Activated CD8-positive, alpha-beta T cell treated with anti-CD3 and anti-CD28 coated beads, Interleukin-2, amount 10 ng/mL, durations not matched to agents 7 days and 5 days (primary cell): ENCODE results near the gene PYHIN1. TPM values are rescaled to one million over a fixed set of nuclear protein-coding genes. Genes with fewer than 3 reads are reported as not detected.

ENCODE experiments used
- ATAC-seq: fragments of 150-1000 bp; cut with Tn5 transposase; one replicate; pipeline ENCODE4 v1.10.0; 2021; ENCODE audit warnings: moderate library complexity
- CTCF ChIA-PET: fragments of 350-600 bp; sonication (Branson Sonifier 250); formaldehyde crosslinking; loops from one replicate; lab custom pipeline; 2021; ENCODE audit warnings: antibody characterized with exemption; lab: Charles Lee
- POLR2A ChIA-PET: fragments of 350-600 bp; sonication (Branson Sonifier 250); formaldehyde crosslinking; loops from one replicate; lab custom pipeline; 2021; ENCODE audit warnings: antibody characterized with exemption; lab: Charles Lee
- DNase-seq: peaks from one replicate; pipeline ENCODE4 v3.0.0-alpha.2; 2020
- H3K27ac Mint-ChIP-seq: one replicate; pipeline ENCODE4 v1.8.0; 2021; ENCODE audit warnings: mild to moderate bottlenecking, mixed read lengths
- H3K27me3 Mint-ChIP-seq: one replicate; pipeline ENCODE4 v1.8.0; 2021; ENCODE audit warnings: low read depth, mixed read lengths
- H3K36me3 Mint-ChIP-seq: one replicate; pipeline ENCODE4 v1.8.0; 2021; ENCODE audit warnings: low read depth, mixed read lengths
- H3K4me1 Mint-ChIP-seq: one replicate; pipeline ENCODE4 v1.8.0; 2021; ENCODE audit warnings: low read depth, mixed read lengths
- H3K4me3 Mint-ChIP-seq: one replicate; pipeline ENCODE4 v1.8.0; 2021; ENCODE audit warnings: mild to moderate bottlenecking, mixed read lengths
- H3K9me3 Mint-ChIP-seq: one replicate; pipeline ENCODE4 v1.8.0; 2022; ENCODE audit warnings: mixed read lengths; ENCODE audit not compliant: insufficient read depth
- total RNA-seq, 2 experiments: library from RNA; stranded (reverse); gene quantifications; one replicate each; pipeline ENCODE4 v1.2.3, GENCODE V29; 2021

PYHIN1 gene
- total RNA-seq, 2 experiments from 2014 or later = 11.5 to 12.5 TPM

- H3K4me1 Mint-ChIP-seq = peaks cover 49% of the 10 kb centered on the region
- ATAC-seq = no peak
- CTCF ChIA-PET = interaction anchor here (1.1 kb wide), 1 partner anchor 16 kb away, joined by 4 read pairs; no protein-coding TSS in a partner anchor
- POLR2A ChIA-PET = interaction anchor here (1.9 to 4.3 kb wide), 3 partner anchors 54 to 80 kb away, joined by 11 to 36 read pairs (median 26); partner anchors contain the start of gene AIM2
- no peak for DNase-seq
- peak overlapping the region; percentile 95 for H3K27ac Mint-ChIP-seq
- H3K4me3 Mint-ChIP-seq = peak overlapping the region; percentile 82
- H3K9me3 Mint-ChIP-seq = no peaks in the 10 kb centered on the region
- H3K27me3 Mint-ChIP-seq = no peaks in the 10 kb centered on the region
- peaks cover 85% of the 10 kb centered on the region for H3K36me3 Mint-ChIP-seq
Observed at GRCh38 chr1:159014003-159014571, 82.7 kb downstream of the PYHIN1 start.

GRCh38 chr1:159014851-159015250 is 83.5 kb downstream of the PYHIN1 start:
- H3K27ac Mint-ChIP-seq = peak overlapping the region; percentile 95
- ATAC-seq (no peak), DNase-seq (no peak)
- H3K9me3 Mint-ChIP-seq = no peaks in the 10 kb centered on the region
- peaks cover 55% of the 10 kb centered on the region for H3K4me1 Mint-ChIP-seq
- H3K36me3 Mint-ChIP-seq = peaks cover 88% of the 10 kb centered on the region
- POLR2A ChIA-PET = interaction anchor here (3.3 to 4.3 kb wide), 2 partner anchors 53 to 62 kb away, joined by 26 to 36 read pairs; partner anchors contain the start of gene AIM2
- H3K4me3 Mint-ChIP-seq = peak overlapping the region; percentile 82
- CTCF ChIA-PET = no interaction called here
- H3K27me3 Mint-ChIP-seq = no peaks in the 10 kb centered on the region

- peak; percentile 89 for ATAC-seq
- peak; percentile 84 for DNase-seq
- CTCF ChIA-PET = no interaction called here
Observed at GRCh38 chr1:159015440-159015909, 84.1 kb downstream of the PYHIN1 start.

GRCh38 chr1:159023723-159024122 is 92.4 kb downstream of the PYHIN1 start:
- CTCF ChIA-PET = no interaction called here
- H3K27ac Mint-ChIP-seq = no peak overlapping the region
- POLR2A ChIA-PET = interaction anchor here (0.6 kb wide), 1 partner anchor 44 kb away, joined by 3 read pairs; no protein-coding TSS in a partner anchor
- H3K9me3 Mint-ChIP-seq = no peaks in the 10 kb centered on the region
- H3K27me3 Mint-ChIP-seq = no peaks in the 10 kb centered on the region
- H3K36me3 Mint-ChIP-seq = peaks cover 86% of the 10 kb centered on the region
- ATAC-seq (no peak), DNase-seq (no peak)
- no peak overlapping the region for H3K4me3 Mint-ChIP-seq
- H3K4me1 Mint-ChIP-seq = peaks cover 78% of the 10 kb centered on the region

More at GRCh38 chr1:159015440-159015909, 84.1 kb downstream of the PYHIN1 start:
- peak overlapping the region; percentile 82 for H3K4me3 Mint-ChIP-seq
- H3K36me3 Mint-ChIP-seq = peaks cover 88% of the 10 kb centered on the region
- POLR2A ChIA-PET = interaction anchor here (0.9 to 4.3 kb wide), 3 partner anchors 44 to 62 kb away, joined by 3 to 26 read pairs (median 6); no protein-coding TSS in a partner anchor
- H3K27ac Mint-ChIP-seq = peak overlapping the region; percentile 93
- H3K9me3 Mint-ChIP-seq = no peaks in the 10 kb centered on the region
- no peaks in the 10 kb centered on the region for H3K27me3 Mint-ChIP-seq
- peaks cover 61% of the 10 kb centered on the region for H3K4me1 Mint-ChIP-seq

- no peaks in the 10 kb centered on the region for H3K9me3 Mint-ChIP-seq
- H3K27ac Mint-ChIP-seq = no peak overlapping the region
- H3K4me1 Mint-ChIP-seq = peaks cover 75% of the 10 kb centered on the region
- no peaks in the 10 kb centered on the region for H3K27me3 Mint-ChIP-seq
- H3K36me3 Mint-ChIP-seq = peaks cover 85% of the 10 kb centered on the region
- no peak for ATAC-seq
- POLR2A ChIA-PET = interaction anchor here (1.0 kb wide), 1 partner anchor 12 kb away, joined by 5 read pairs; no protein-coding TSS in a partner anchor
- CTCF ChIA-PET = no interaction called here
- DNase-seq = no peak
- H3K4me3 Mint-ChIP-seq = no peak overlapping the region
Observed at GRCh38 chr1:159025043-159025442, 93.7 kb downstream of the PYHIN1 start.

Other genes starting within 250 kb of the PYHIN1 start
- not detected for gene SPTA1, start 244.8 kb upstream of the PYHIN1 start, total RNA-seq
- gene OR6K2, start 230.9 kb upstream of the PYHIN1 start, total RNA-seq = not detected
- gene OR6K3, start 210.8 kb upstream of the PYHIN1 start, total RNA-seq = not detected
- not detected for gene OR6K6, start 176.8 kb upstream of the PYHIN1 start, total RNA-seq
- gene OR6N1, start 159.4 kb upstream of the PYHIN1 start, total RNA-seq = not detected
- gene OR6N2, start 150.3 kb upstream of the PYHIN1 start, total RNA-seq = not detected
- not detected for gene MNDA, start 100.2 kb upstream of the PYHIN1 start, total RNA-seq
- gene IFI16, start 78.4 kb downstream of the PYHIN1 start, total RNA-seq = 100 to 1,000 TPM; 308 to 314 TPM
- gene AIM2, start 145.2 kb downstream of the PYHIN1 start, total RNA-seq = 1 to 10 TPM in 1 of 2 experiments, under 1 TPM in 1; 0.99 to 1.8 TPM
- gene CADM3, start 240.1 kb downstream of the PYHIN1 start, total RNA-seq = not detected